ENCODE results near the gene MAPK13.

Gene MAPK13

GRCh38 chr6:36132246-36132895, 2.1 kb downstream of the MAPK13 start:
- Histone ChIP-seq H3K27me3 (replicated peaks) (no peaks in the 10 kb centered on the region), H3K36me3 (replicated peaks) (no peaks in the 10 kb centered on the region), H3K4me3 (ENCODE audit: low read depth, low read length) (no peak overlapping the region), H3K27ac (no peak overlapping the region)
- in situ Hi-C loops (cut with HindIII; ENCODE audit: low pct_ligation_motif_present, low sequenced_read_pairs) = no loop called here
- no peak for DNase-seq
- TF ChIP-seq CTCF (IDR thresholded peaks at IDR 0.05; ENCODE audit: low read depth, low read length, missing control alignments) = no peak

- no peaks in the 10 kb centered on the region for H3K36me3 ChIP-seq (replicated peaks)
- H3K27me3 ChIP-seq (replicated peaks) = no peaks in the 10 kb centered on the region
- H3K27ac ChIP-seq = no peak overlapping the region
- in situ Hi-C loops (cut with HindIII; ENCODE audit: low pct_ligation_motif_present, low sequenced_read_pairs) = no loop called here
- TF ChIP-seq CTCF (IDR thresholded peaks at IDR 0.05; ENCODE audit: low read depth, low read length, missing control alignments) = no peak
- H3K4me3 ChIP-seq (ENCODE audit: low read depth, low read length) = no peak overlapping the region
- no peak for DNase-seq
These were observed 2.8 kb downstream of the MAPK13 start for GRCh38 chr6:36133148-36133547.

GRCh38 chr6:36133912-36134311, 3.6 kb downstream of the MAPK13 start:
- no peak overlapping the region for H3K27ac ChIP-seq
- DNase-seq = no peak
- TF ChIP-seq CTCF (IDR thresholded peaks at IDR 0.05; ENCODE audit: low read depth, low read length, missing control alignments) = no peak
- in situ Hi-C loops (cut with HindIII; ENCODE audit: low pct_ligation_motif_present, low sequenced_read_pairs) = no loop called here
- no peaks in the 10 kb centered on the region for H3K27me3 ChIP-seq (replicated peaks)
- H3K4me3 ChIP-seq (ENCODE audit: low read depth, low read length) = no peak overlapping the region
- H3K36me3 ChIP-seq (replicated peaks) = no peaks in the 10 kb centered on the region

- no peak for DNase-seq
- no peaks in the 10 kb centered on the region for H3K36me3 ChIP-seq (replicated peaks)
- no peak for TF ChIP-seq CTCF (IDR thresholded peaks at IDR 0.05; ENCODE audit: low read depth, low read length, missing control alignments)
- no peaks in the 10 kb centered on the region for H3K27me3 ChIP-seq (replicated peaks)
- H3K4me3 ChIP-seq (ENCODE audit: low read depth, low read length) = no peak overlapping the region
- no peak overlapping the region for H3K27ac ChIP-seq
- in situ Hi-C loops (cut with HindIII; ENCODE audit: low pct_ligation_motif_present, low sequenced_read_pairs) = no loop called here
These were observed 4.9 kb downstream of the MAPK13 start for GRCh38 chr6:36135053-36135731.

DNA sequence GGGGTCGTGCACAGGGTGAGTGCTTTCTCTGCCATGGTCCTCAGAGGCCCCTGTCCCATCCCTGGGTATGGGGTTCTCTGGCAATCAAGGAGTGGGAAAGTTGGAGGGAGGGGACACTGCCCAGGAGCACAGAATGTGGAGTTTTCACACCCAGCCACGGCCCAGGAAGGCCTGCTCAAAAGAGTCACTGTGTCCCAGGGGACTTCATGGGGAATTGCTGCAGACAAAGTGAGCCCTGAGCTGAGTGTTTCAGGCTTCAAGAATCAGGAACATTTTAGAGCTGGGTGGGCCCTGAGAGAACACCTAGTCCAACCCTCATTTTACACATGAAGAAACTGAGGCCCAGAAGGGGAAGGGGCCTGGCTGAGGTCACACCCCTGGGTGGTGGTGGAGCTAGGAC, 5.7 kb downstream of the MAPK13 start:
- DNase-seq = no peak
- no peak overlapping the region for H3K27ac ChIP-seq
- TF ChIP-seq CTCF (IDR thresholded peaks at IDR 0.05; ENCODE audit: low read depth, low read length, missing control alignments) = no peak
- no peak overlapping the region for H3K4me3 ChIP-seq (ENCODE audit: low read depth, low read length)
- H3K36me3 ChIP-seq (replicated peaks) = no peaks in the 10 kb centered on the region
- no peaks in the 10 kb centered on the region for H3K27me3 ChIP-seq (replicated peaks)
- in situ Hi-C loops (cut with HindIII; ENCODE audit: low pct_ligation_motif_present, low sequenced_read_pairs) = no loop called here

All from brain microvascular endothelial cell (primary cell).